NK-92 (cell line): ENCODE data around the gene PACS2.
"Not testable (repeated sequence)": the region's sequence is repeated elsewhere in the genome, so short reads cannot be mapped to it uniquely, and the experiment has no call there.

Source experiments
- DNase-seq: peaks from one replicate; lab custom pipeline; 2025; ENCODE audit not compliant: unreplicated experiment; lab: John Stamatoyannopoulos, UW

The PACS2 gene

DNA sequence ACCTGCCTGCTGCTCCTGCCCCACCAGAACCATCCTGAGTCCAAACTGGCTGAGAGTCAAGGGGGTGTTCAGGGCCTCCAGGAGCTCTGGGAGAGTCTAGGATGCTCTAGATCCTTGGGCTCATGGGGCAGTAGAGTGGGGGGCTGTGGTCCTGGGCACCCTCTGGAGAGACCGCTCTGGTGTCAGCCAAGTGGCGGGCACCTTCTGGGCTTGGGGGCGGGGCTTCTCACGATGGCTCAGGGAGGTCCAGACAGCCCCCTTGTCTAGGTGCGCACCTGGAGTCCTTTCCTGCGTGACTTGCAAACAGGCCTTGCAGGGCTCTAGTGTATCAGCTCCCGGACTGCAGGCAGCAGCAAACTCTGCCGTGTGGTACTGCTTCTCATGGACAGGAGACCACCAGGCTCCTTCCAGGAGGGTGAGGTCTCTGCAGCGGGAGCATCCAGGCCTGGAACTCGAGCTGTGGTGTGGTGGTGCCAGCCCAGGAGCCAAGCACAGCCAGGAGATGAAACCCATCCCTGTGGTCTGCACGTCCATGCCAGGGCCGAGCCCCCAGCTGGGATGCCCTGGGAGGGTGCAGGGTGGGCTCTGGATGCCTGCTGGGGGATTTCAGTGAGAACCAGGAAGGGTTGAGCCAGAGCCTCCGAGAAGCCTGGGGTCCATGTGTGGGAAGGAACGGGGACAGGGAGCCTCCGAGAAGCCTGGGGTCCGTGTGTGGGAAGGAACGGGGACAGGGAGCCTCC is 15.0 kb downstream of the PACS2 start:
- DNase-seq: no peak

DNA sequence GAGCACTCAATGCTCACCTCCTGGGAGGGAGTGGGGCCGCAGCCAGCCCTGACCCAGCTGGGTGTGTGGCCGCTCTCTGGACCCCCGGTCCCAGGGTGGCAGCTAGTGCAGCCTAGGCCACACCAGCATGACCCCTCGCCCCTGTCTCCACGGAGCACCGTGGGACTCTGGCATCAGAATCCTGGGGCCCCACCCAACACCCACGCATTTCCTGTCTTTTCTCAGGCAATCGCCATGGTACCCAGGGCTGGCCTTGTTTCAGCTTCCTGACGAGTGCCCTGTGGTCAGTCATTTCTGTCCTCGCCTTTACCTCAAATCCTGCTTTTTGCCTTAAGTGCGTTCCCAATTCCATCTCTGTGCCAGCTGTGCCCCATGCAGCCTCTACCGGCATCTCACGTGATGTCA is 15.9 kb downstream of the PACS2 start:
- no peak for DNase-seq

DNA sequence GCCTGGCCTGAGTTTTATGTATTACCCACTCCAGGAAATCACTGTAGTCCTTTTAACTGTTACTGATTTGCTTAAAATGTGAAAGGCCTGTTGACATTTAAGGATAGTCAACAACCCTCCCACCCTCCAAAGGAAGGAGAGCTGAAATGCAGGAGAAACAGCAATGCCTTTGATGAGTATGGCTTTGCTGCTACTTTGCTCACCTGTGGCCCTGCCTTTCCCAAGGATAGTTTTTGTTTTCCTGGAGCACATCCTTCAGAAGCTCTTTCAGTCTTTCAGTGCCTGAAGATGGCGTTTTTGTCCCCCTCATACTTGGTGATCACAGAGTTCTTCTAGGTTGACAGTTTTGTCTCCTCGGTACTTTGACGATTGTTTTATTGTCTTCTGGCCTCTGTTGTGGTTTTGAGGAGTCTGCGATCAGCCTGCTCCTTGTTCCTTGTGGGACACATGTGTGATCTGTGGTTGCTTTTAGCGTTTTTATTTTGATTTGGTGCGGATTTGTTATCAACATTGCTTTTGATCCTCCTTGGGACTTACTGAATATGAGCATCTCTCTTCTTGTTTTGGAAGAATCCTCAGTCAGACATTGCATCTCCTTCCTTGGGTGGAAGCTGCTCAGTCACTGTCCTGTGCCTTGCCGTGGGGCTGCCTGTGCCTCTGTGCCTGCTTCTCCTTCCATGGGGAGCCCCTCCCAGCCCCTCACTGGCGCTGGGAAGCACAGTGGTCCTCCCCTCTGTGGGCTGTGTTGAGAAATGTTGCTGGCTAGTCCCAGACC is 17.2 kb downstream of the PACS2 start:
- DNase-seq: no peak

DNA sequence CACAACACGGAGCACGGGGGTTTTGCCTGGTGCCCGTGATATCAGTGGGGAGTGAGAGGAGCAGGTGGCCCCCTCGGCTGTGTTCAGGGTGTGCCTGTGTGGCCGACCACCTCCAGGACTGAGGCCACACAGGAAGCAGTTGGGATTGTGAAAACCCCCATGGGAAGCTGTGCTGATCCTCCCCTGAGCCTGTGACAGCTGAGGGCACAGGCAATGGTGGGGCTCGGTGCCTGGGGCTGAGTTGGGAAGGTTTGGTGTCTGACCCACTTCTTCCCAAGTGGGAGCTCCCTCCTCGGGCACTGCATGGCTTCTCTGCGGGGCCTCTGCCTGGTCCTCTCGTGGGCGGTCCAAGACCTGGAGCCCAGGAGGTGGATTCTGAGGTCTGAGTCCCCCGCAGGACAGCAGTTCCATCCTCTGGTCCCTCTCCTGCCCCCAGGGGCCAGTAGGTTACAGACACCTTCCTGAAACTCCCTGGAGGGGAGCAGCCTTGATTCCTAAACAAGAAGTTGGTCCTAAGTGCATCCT is 17.9 kb downstream of the PACS2 start:
- no peak for DNase-seq

DNA sequence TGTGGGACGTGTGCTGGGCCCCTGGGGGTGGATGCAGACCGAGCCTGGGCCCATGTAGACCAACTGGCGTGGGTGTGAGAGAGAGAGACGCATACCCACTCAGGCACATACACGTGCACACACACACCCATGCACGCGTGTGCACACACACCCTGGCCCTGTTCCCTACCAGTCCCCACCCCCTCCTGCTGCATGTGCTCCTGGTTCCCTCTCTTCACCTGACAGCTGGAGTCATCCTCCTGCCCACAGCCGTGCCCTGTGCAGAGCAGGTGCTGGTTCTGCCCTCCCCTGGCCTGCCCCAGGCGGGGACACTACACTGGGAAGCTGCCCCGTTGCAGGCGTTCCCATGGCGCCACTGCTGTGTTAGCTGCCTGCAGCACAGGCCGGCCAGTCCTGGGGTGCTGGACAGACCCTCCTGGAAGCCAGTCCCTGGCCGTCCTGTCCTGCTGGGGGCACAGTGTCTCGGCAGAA is 18.5 kb downstream of the PACS2 start:
- no peak for DNase-seq

DNA sequence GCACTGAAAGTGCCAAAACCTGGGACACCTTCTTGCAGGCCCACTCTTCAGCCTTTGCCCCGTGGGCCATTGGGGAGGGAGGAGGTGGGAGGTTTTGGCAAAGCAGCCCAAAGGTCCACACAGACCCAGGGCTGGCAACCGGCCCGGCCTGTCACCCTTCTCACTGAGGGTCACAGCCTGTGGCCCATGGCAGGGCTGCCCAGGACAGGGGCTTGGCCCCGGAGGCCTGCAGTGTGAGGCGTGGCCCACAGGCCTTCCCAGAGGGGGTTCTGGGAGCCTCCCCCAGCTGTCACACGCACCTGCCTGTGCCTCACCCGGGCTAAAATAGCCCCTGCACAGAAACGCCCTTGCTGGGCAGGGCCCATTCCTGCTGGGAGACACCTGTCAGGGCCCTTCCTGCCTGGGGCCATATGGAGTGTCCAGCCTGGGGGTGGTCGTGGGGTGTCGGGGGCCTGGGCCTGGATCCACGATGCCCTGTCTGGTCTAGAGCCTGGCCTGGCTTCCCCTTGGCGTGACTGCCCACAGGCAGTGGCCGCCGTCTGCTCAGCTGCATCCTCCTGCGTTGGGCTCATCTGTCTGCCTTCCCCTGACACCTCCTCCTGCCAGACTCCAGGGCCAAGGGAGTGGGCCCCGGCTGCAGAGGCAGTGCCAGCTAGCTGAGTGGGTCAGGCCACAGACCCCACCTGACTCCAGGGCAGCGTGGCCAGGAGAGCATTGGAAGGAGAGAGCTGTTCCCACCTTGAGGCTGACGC is 19.2 kb downstream of the PACS2 start:
- no peak for DNase-seq

DNA sequence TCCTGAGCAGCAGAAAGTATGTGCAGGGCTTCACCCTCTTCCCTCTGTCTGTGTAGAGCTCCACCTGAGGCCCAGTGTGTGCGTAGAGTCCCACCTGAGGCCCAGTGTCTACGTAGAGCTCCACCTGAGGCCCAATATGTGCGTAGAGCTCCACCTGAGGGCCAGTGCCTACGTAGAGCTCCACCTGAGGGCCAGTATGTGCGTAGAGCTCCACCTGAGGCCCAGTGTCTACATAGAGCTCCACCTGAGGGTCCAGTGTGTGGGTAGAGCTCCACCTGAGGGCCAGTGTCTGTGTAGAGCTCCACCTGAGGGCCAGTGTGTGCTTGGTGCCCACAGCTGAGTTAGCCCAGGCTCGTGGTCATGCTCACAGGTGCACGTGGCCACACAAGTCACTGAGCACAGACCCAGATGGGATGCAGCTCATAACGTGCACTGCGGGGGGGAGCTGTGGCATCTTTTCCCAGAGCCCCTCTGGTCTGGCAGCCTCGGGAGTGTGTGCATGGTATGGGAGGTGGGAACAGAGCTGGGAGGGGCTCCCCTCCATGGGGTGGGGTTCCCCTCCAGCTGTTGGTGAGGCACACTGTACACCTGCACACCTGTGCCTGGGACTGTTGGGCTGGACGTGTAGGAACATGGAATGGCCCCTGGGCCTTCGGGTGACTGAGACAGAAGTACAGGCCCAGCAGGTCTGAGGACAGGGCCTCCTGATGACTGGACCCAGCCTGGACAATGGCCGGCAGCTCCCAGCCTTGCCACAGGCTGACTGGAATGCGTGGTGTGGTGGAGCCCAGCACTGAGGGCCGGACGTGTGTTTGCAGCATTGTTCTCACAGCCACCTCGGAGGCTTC is 20.1 kb downstream of the PACS2 start:
- no peak for DNase-seq

DNA sequence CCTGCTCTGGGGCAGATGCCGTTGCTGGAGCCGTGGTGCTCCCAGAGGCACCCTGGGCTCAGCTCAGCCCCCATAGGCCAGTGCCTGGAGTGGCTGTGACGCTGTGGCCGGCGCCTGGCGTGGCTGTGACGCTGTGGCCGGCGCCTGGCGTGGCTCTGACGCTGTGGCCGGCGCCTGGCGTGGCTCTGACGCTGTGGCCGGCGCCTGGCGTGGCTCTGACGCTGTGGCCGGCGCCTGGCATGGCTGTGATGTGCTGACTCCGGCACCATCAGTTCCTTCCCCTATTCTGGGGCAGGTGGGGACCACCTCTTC is 20.6 kb downstream of the PACS2 start:
- DNase-seq: not testable (repeated sequence)

DNA sequence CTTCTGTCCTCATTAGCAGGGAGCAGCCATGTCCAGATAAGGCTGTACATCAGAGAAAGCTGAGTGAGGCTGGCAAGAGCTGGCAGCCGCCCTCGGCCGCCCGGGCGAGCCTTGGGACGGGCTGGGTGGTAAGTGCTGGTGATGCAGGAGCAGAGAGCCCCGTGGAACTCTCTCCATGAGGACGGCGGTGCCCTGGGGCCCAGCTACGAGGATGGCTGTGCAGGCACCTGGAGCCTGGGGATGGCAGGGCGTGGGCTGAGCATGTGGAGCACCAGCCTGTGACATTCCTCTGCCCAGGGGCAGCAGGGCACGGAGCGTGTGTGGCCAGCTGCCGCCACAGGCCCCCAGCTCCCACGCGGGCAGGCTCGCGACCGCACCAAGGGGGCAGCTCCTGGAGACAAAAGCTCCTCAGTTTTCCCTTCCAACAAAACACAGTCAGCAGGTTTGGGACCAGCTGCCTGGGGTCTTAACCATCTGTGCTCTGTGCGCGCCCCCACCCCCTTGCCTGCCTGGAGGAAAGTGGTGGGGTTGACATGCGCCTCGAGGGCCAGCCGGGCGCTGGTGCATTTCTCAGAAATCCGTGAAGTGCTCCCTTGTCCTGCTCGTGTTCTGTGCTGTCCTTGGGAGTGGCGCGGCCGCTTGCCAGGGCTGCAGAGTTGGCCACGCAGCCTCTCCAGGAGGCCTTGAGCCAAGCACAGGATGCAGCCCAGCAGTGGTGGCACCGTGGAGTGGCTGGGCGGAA is 21.4 kb downstream of the PACS2 start:
- DNase-seq: no peak

DNA sequence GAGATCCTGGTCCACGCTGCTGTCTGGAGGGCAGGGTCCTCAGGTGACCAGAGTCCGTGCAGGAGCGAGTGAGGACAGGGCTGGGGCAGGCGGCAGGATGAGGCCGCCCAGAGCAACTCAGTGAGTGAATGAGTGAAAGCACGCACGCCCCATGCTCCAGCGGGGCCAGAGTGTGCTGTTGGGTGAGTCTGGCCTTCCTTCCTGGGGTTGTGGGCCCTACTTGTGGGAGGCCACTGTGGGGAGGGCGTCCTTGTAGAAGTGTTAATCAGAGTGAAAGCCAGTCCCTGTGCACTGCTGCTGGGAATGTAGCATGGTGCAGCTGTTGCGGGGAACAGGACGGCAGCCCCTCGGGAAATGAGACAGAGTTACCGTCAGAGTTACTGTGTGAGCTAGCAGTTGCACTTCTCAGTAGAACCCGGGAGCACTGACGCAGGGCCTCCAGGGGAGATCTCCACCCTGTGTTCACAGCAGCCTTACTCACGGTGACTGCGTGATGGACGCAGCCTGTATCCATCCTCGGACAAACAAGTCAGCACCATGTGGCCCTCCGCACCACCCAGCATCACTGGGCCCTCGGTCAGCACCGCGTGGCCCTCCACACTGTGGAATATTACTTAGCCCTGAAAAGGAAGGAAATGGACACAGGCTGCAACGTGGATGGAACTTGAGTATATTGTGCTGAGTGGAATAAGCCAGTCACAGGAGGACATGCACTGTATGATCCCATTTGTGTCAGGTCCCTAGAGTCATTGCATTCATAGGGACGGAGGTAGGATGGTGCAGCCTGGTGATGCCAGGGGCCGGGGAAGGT is 22.1 kb downstream of the PACS2 start:
- no peak for DNase-seq

DNA sequence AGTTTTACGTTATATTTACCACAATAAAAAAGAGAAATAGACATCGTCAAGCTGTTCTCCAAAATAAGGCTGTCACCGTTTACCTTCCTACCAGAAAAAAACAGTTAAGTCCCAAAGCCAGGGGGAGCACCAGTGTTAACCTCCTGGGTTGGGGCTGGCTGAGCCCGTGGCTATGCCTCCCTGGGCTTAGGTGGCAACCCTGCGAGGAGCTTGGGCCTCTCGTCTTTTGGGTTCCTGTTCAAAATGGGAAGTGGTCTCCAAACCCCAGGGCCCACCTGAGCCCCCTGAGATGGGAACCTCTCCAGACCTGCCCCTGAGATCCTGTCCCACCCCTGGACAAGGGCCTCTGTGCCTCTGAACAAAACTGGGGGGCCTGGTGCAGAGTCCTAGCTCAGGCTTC is 22.9 kb downstream of the PACS2 start:
- DNase-seq: no peak

DNA sequence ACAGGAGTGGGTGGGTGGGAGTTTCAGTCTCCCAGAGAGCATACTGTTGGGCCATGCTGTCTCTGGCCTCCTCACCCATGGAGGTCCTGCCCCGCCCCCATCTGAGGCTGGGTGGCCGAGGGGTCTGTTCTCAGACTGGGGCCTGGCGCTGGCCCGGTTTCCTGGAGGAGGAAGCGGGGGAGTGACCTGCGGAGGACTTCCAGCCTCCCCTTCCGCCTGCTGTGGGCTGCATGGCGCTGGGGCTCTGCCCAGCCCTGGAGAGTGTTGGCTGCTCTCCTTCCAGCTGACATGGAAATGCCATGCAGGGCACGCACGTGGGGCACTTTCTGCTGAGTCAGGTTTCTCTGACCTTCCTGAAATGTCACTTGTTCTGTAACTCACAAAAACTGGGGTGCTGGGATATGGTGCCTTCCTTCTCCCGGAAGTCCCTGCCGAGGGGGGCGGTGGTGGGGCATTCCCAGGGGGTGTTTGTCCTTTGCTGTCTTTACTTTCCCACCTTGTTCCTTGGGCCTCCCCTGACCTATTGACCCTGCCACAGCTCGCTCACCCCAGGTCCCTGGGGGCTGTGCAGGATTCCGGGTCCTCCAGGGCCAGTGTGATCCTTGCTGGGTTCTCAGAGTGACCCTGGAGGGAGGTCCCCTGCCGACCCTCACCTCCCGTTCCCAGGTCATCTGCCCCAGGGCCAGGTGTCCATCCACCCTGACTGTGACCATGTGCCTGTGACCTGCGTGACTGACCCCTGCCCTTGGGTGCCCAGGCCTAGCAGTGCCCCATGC is 23.6 kb downstream of the PACS2 start:
- no peak for DNase-seq

DNA sequence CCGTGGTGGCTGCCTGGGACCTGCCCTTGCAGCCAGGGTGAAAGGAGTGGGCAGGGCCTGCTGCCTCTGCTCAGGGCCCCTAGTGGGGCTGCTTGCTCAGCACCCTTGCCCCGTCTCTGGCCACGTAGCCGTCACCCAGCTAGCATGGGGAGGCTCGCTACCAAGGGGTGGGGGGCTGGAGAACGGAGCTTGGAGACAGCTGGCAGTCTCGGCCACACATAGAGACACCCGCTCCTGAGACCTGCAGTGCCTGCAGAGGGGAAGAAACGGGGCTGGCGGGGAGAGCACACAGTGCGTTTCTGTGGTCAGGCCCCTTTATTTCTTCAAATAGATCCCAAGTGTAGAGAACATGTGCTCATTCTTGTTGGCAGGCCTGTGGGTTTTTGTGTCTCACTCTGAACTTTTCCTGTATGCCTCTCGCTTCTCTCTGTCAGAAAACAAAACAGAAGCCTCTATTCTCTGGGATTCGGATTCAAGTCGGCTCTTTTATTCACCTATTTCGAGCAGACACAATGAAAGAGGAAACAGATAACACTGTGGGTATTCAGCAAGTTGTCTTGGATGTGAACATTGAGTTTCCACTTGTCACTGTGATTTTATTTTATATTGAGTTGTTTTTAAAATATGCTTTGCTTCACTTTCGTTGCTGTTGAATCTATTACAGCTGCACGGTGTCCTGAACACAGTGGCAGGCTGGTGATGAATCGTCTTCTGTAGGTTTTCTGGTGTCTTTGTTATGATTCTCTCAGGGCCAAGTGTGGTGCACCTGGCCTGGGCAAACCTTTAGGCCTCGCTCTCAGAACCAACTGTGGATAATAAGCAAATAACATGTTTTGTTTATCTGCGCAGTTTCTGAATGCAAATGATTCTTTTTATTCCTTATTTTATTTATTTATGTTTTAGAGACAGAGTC is 26.5 kb downstream of the PACS2 start:
- DNase-seq: no peak

DNA sequence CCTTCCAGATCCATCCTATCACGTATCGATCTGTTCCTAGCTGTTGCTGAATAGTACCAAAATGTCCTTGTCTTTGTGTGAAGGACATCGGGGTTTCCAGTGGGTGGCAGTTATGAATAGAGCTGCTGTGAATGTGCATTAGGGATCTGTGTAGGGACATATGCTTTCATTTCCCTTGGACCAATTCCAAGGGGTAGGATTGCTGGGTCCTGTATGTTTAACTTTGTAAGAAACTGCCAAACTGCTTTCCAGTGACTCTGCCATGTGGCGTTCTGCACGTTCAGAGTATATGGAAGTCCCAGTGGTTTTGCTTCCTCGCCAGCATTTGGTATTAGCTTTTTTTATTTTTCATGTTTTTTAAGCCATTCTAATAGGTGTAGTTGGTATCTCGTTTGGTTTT is 28.6 kb downstream of the PACS2 start:
- no peak for DNase-seq

DNA sequence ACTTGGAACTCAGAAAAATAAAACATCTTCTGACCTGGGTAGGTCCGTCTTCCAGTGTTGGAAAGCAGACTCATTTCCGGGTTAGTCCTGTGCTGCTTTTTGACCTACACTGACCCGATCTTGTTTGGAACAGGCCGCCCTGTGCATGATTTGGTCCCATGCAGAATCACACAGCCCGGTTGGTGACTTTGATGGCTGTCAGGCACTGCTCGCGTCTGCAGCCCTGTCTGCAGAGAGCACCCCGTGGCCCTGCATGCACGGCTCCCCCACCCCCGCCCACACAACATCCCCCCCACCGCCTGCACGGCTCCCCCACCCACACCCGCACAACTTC is 31.6 kb downstream of the PACS2 start:
- DNase-seq: no peak

DNA sequence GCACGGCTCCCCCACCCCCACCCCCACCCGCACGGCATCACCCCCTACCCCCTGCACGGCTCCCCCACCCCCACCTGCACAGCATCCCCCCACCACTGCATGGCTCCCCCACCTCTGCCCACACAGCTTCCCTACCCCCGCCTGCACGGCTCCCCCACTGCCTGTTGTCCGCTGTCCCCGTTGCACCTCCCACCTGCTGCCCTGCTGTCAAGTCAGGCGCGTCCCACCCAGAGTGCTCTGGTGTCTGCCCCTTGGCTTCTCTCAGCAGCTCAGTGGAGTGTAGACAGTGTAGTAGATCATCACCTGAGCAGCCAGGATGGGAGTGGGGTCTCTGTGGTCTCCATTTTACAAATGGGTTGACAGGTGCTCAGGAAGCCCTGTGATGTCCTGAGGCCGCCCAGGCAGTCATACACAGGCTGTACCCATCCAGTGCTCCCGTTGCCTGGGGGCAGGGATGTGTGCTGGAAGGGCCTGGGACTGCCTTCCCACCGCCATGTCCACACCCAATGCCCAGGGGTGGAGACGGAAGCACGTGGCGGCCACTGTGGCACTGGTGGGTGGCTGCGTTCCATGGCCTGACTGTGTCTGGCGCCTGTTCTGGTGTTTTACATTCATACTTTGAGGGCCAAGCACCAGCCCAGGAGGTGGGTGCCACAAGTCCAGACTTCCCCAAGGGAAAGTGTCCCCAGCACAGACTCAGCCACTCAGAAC is 32.5 kb downstream of the PACS2 start:
- DNase-seq: no peak

DNA sequence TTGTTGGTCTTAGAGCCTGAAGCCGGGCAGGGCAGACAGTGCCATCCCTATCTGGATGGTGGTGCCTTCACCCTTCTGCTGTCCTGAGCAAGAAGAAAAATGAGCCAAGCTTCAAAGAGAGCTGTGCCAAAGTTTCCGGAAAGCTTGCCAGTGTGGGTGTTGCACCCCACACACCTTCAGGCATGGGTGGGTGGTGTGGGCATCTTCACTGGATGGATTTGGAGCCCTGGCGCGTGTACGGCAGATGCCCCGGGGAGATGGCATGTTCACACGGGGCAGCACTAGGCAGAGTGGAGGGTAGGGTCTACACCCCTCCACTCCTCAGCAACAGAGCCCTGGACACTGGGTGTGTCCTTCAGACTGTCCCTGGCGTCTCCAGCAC is 33.0 kb downstream of the PACS2 start:
- DNase-seq: no peak
